HG03039 (cell line): ENCODE measurements around the gene RABGEF1.
"Not testable (repeated sequence)": the region's sequence is repeated elsewhere in the genome, so short reads cannot be mapped to it uniquely, and the experiment has no call there.

Experiments used
- ATAC-seq: cut with Tn5 transposase; IDR thresholded peaks from one replicate; pipeline ENCODE4 v1.9.1; 2021; ENCODE audit warnings: mild to moderate bottlenecking, moderate library complexity; ENCODE audit not compliant: unreplicated experiment

Gene RABGEF1

GRCh38 chr7:66845379-66846095 lies 105.0 kb downstream of the RABGEF1 start:
- ATAC-seq = no peak

- not testable (repeated sequence) for ATAC-seq
These were observed 105.5 kb downstream of the RABGEF1 start for GRCh38 chr7:66846096-66846445.

- not testable (repeated sequence) for ATAC-seq
These were observed 107.0 kb downstream of the RABGEF1 start for GRCh38 chr7:66847523-66847855.

GRCh38 chr7:66847879-66848790 lies 107.6 kb downstream of the RABGEF1 start:
- no peak for ATAC-seq

- no peak for ATAC-seq
These were observed 118.8 kb downstream of the RABGEF1 start for GRCh38 chr7:66859339-66859738.

- ATAC-seq = no peak
These were observed 119.5 kb downstream of the RABGEF1 start for GRCh38 chr7:66859794-66860645.

- no peak for ATAC-seq
These were observed 120.2 kb downstream of the RABGEF1 start for GRCh38 chr7:66860767-66861166.
